Parathyroid adenoma (tissue), 2 donors: Measurements from ENCODE around the gene GNB1L.

ENCODE experiments used
- H2AFZ ChIP-seq: fragments of 300-600 bp; sonication (generic); one replicate; pipeline ENCODE4 v1.7.0; 2017; ENCODE audit warnings: antibody characterized with exemption, mild to moderate bottlenecking
- H3K27ac ChIP-seq: fragments of 300-600 bp; sonication (generic); one replicate; pipeline ENCODE4 v1.7.0; 2017
- H3K27me3 ChIP-seq: fragments of 300-600 bp; sonication (generic); one replicate; pipeline ENCODE4 v1.7.0; 2017; ENCODE audit warnings: low read length; ENCODE audit not compliant: control insufficient read depth, insufficient read depth
- H3K36me3 ChIP-seq: fragments of 300-600 bp; sonication (generic); one replicate; pipeline ENCODE4 v1.7.0; 2017; ENCODE audit warnings: low read length; ENCODE audit not compliant: control insufficient read depth, insufficient read depth
- H3K4me1 ChIP-seq: fragments of 300-600 bp; sonication (generic); one replicate; pipeline ENCODE4 v1.7.0; 2017; ENCODE audit warnings: control low read depth
- H3K4me2 ChIP-seq: fragments of 300-600 bp; sonication (generic); one replicate; pipeline ENCODE4 v1.7.0; 2017; ENCODE audit warnings: low read length
- H3K4me3 ChIP-seq: fragments of 300-600 bp; sonication (generic); one replicate; pipeline ENCODE4 v1.7.0; 2017; ENCODE audit warnings: low read depth, low read length
- H3K79me2 ChIP-seq: fragments of 300-600 bp; sonication (generic); one replicate; pipeline ENCODE4 v1.7.0; 2017; ENCODE audit warnings: control low read depth
- H3K9ac ChIP-seq: fragments of 300-600 bp; sonication (generic); one replicate; pipeline ENCODE4 v1.7.0; 2017; ENCODE audit warnings: mild to moderate bottlenecking
- H3K9me3 ChIP-seq: fragments of 300-600 bp; sonication (generic); one replicate; pipeline ENCODE4 v1.7.0; 2017; ENCODE audit warnings: low read length; ENCODE audit not compliant: control insufficient read depth
- CTCF ChIP-seq: fragments of 300-600 bp; sonication (generic); IDR thresholded peaks from one replicate; pipeline ENCODE4 v1.7.0; 2017; ENCODE audit warnings: antibody characterized with exemption, mild to moderate bottlenecking
- donor health status: primary hyperparathyroidism.

GNB1L gene

GRCh38 chr22:19754701-19755144 lies 100.0 kb downstream of the GNB1L start:
- no peaks in the 10 kb centered on the region for H3K27me3 ChIP-seq

DNA sequence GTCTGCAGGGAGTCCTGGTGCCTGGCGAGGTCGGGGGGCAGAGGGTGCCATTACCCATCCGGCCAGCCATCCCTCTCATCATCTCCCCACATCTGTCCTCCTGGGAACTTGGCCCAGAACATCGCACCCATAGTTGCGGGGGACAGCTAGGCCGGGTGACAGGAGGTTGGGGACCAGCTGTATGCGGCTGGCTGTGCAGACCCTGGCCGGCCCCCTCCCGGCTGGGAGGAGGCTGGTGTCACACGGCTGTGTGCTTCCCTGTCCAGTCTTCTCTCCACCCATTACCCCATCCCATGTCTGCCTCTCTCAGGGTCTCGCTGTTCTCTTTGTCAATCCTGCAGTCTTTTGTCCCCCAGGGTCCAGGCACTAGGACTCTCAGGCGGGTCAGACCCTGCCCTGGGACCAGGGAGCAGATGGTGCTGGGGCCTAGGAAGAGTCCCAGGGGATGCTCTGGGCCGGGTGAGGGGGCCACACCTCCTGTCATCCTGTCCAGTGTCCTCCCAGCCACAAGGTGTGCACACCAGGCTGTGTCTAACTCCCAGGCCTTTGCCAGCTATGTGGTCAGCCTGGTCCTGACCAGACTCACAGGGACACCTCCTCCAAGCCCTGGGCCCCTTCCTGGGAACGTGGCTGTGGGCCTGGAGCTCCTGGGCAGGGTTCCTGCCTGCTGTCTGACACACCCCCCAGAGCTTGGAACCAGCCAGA lies 100.5 kb downstream of the GNB1L start:
- Histone ChIP-seq H3K79me2 (no peaks in the 10 kb centered on the region), H3K4me3 (no peak overlapping the region), H3K9me3 (no peaks in the 10 kb centered on the region), H3K27me3 (no peaks in the 10 kb centered on the region), H2AFZ (no peak overlapping the region), H3K9ac (no peak overlapping the region), H3K4me1 (no peaks in the 10 kb centered on the region), H3K36me3 (no peaks in the 10 kb centered on the region), H3K4me2 (no peak overlapping the region), H3K27ac (no peak overlapping the region)
- TF ChIP-seq CTCF = no peak

More at GRCh38 chr22:19754701-19755144, 100.0 kb downstream of the GNB1L start:
- no peaks in the 10 kb centered on the region for H3K9me3 ChIP-seq
- H3K36me3 ChIP-seq = no peaks in the 10 kb centered on the region
- no peak overlapping the region for H2AFZ ChIP-seq
- no peak overlapping the region for H3K27ac ChIP-seq
- H3K4me1 ChIP-seq = no peaks in the 10 kb centered on the region
- H3K4me2 ChIP-seq = no peak overlapping the region
- H3K4me3 ChIP-seq = no peak overlapping the region
- no peak for TF ChIP-seq CTCF
- H3K9ac ChIP-seq = no peak overlapping the region
- H3K79me2 ChIP-seq = no peaks in the 10 kb centered on the region

GRCh38 chr22:19753090-19753842 lies 101.4 kb downstream of the GNB1L start:
- H3K79me2 ChIP-seq = no peaks in the 10 kb centered on the region
- no peak overlapping the region for H2AFZ ChIP-seq
- no peaks in the 10 kb centered on the region for H3K9me3 ChIP-seq
- no peaks in the 10 kb centered on the region for H3K27me3 ChIP-seq
- H3K4me3 ChIP-seq = no peak overlapping the region
- no peak overlapping the region for H3K27ac ChIP-seq
- no peaks in the 10 kb centered on the region for H3K4me1 ChIP-seq
- H3K9ac ChIP-seq = no peak overlapping the region
- no peaks in the 10 kb centered on the region for H3K36me3 ChIP-seq
- TF ChIP-seq CTCF = no peak
- no peak overlapping the region for H3K4me2 ChIP-seq

- Histone ChIP-seq H3K9me3 (no peaks in the 10 kb centered on the region), H3K79me2 (no peaks in the 10 kb centered on the region), H2AFZ (no peak overlapping the region), H3K4me1 (no peaks in the 10 kb centered on the region), H3K4me2 (no peak overlapping the region), H3K9ac (no peak overlapping the region), H3K27ac (no peak overlapping the region), H3K4me3 (no peak overlapping the region), H3K27me3 (no peaks in the 10 kb centered on the region), H3K36me3 (no peaks in the 10 kb centered on the region)
- no peak for TF ChIP-seq CTCF
These were observed 103.0 kb downstream of the GNB1L start for GRCh38 chr22:19751497-19752245.
